Fibroblast of skin of abdomen (primary cell): ENCODE data around the gene MIPEP.

Experiments used
- DNase-seq: peaks from one replicate; pipeline ENCODE4 v3.0.0-alpha.2; 2013

The MIPEP gene

GRCh38 chr13:23806874-23807526 lies 82.2 kb downstream of the MIPEP start:
- no peak for DNase-seq

- DNase-seq: peak; percentile 27
These were observed 83.4 kb downstream of the MIPEP start for GRCh38 chr13:23805821-23806220.

GRCh38 chr13:23805122-23805521 lies 84.1 kb downstream of the MIPEP start:
- no peak for DNase-seq

GRCh38 chr13:23804166-23804565 lies 85.0 kb downstream of the MIPEP start:
- DNase-seq: no peak

- no peak for DNase-seq
These were observed 88.1 kb downstream of the MIPEP start for GRCh38 chr13:23801141-23801540.

- peak; percentile 36 for DNase-seq
These were observed 89.3 kb downstream of the MIPEP start for GRCh38 chr13:23799945-23800344.

- no peak for DNase-seq
These were observed 91.8 kb downstream of the MIPEP start for GRCh38 chr13:23797276-23797903.

- DNase-seq: no peak
These were observed 92.6 kb downstream of the MIPEP start for GRCh38 chr13:23796551-23796950.

- peak; percentile 79 for DNase-seq
These were observed 94.7 kb downstream of the MIPEP start for GRCh38 chr13:23794267-23795161.

- DNase-seq: no peak
These were observed 95.5 kb downstream of the MIPEP start for GRCh38 chr13:23793711-23794110.

- DNase-seq: no peak
These were observed 96.5 kb downstream of the MIPEP start for GRCh38 chr13:23792680-23793079.

GRCh38 chr13:23790577-23791170 lies 98.5 kb downstream of the MIPEP start:
- DNase-seq: peak; percentile 93

- DNase-seq: no peak
These were observed 99.4 kb downstream of the MIPEP start for GRCh38 chr13:23789576-23790346.

- DNase-seq: no peak
These were observed 100.7 kb downstream of the MIPEP start for GRCh38 chr13:23788459-23788858.

GRCh38 chr13:23787464-23787863 lies 101.7 kb downstream of the MIPEP start:
- no peak for DNase-seq

- no peak for DNase-seq
These were observed 102.6 kb downstream of the MIPEP start for GRCh38 chr13:23786607-23787006.

GRCh38 chr13:23778879-23779278 lies 110.3 kb downstream of the MIPEP start:
- no peak for DNase-seq

GRCh38 chr13:23778002-23778652 lies 111.1 kb downstream of the MIPEP start:
- DNase-seq: peak; percentile 89

- DNase-seq: no peak
These were observed 111.7 kb downstream of the MIPEP start for GRCh38 chr13:23777575-23777870.

- DNase-seq: no peak
These were observed 112.3 kb downstream of the MIPEP start for GRCh38 chr13:23776698-23777574.

GRCh38 chr13:23772717-23773116 lies 116.5 kb downstream of the MIPEP start:
- no peak for DNase-seq
